ENCODE data around the gene CCDC179.

The CCDC179 gene

GRCh38 chr11:22860241-22860640 lies at the start of gene CCDC179:
Gene CCDC179 (minus strand): TSS chr11:22860474. CDS start chr11:22860421, 53 bp downstream.
- no peak for DNase-seq

- no peak for DNase-seq
Measured at GRCh38 chr11:22903782-22904181, 43.5 kb upstream of the CCDC179 start.

GRCh38 chr11:22901603-22902002 lies 41.3 kb upstream of the CCDC179 start:
- no peak for DNase-seq

GRCh38 chr11:22900764-22901486 lies 40.7 kb upstream of the CCDC179 start:
- DNase-seq: no peak

- no peak for DNase-seq
Measured at GRCh38 chr11:22898036-22898435, 37.8 kb upstream of the CCDC179 start.

- no peak for DNase-seq
Measured at GRCh38 chr11:22890227-22890626, 30.0 kb upstream of the CCDC179 start.

- no peak for DNase-seq
Measured at GRCh38 chr11:22884217-22884616, 23.9 kb upstream of the CCDC179 start.

GRCh38 chr11:22879630-22880029 lies 19.4 kb upstream of the CCDC179 start:
- no peak for DNase-seq

- no peak for DNase-seq
Measured at GRCh38 chr11:22878604-22879003, 18.3 kb upstream of the CCDC179 start.

GRCh38 chr11:22878039-22878438 lies 17.8 kb upstream of the CCDC179 start:
- DNase-seq: no peak

- peak; percentile 94 for DNase-seq
Measured at GRCh38 chr11:22875869-22876473, 15.7 kb upstream of the CCDC179 start.

GRCh38 chr11:22869325-22869724 lies 9.1 kb upstream of the CCDC179 start:
- no peak for DNase-seq

GRCh38 chr11:22859756-22860155 lies 518 bp downstream of the CCDC179 start:
- DNase-seq: peak; percentile 25

- peak; percentile 15 for DNase-seq
Measured at GRCh38 chr11:22851477-22851876, 8.8 kb downstream of the CCDC179 start.

GRCh38 chr11:22846726-22847125 lies 13.5 kb downstream of the CCDC179 start:
- DNase-seq: no peak

- peak; percentile 72 for DNase-seq
Measured at GRCh38 chr11:22832315-22833015, 27.8 kb downstream of the CCDC179 start.

GRCh38 chr11:22830082-22830414 lies 30.2 kb downstream of the CCDC179 start:
- DNase-seq: no peak

GRCh38 chr11:22829231-22830081 lies 30.8 kb downstream of the CCDC179 start, which contains the start of gene SVIP:
Gene SVIP (minus strand): TSS chr11:22829801. CDS start chr11:22829748, 53 bp downstream.
- peak; percentile 97 for DNase-seq

GRCh38 chr11:22828373-22828772 lies 31.9 kb downstream of the CCDC179 start:
- peak; percentile 68 for DNase-seq

GRCh38 chr11:22822203-22822602 lies 38.1 kb downstream of the CCDC179 start:
- no peak for DNase-seq

GRCh38 chr11:22809893-22810292 lies 50.4 kb downstream of the CCDC179 start:
- DNase-seq: no peak

GRCh38 chr11:22808571-22809197 lies 51.6 kb downstream of the CCDC179 start:
- no peak for DNase-seq

Measured in hematopoietic multipotent progenitor cell treated with erythropoietin and hydrocortisone succinate and interleukin-3 and kit ligand, for 4 days (in vitro differentiated cells).